GM21529 (cell line): ENCODE results near the gene SF3B2.
"Not testable (repeated sequence)": the region's sequence is repeated elsewhere in the genome, so short reads cannot be mapped to it uniquely, and the experiment has no call there.

Experiments
- ATAC-seq: cut with Tn5 transposase; IDR thresholded peaks from one replicate; pipeline ENCODE4 v1.9.1; 2021; ENCODE audit not compliant: unreplicated experiment

Gene SF3B2

GRCh38 chr11:66071381-66071801 is 19.2 kb downstream of the SF3B2 start:
- ATAC-seq, result no peak

GRCh38 chr11:66072081-66072480 is 19.9 kb downstream of the SF3B2 start:
- ATAC-seq, result no peak

- no peak for ATAC-seq
Observed at GRCh38 chr11:66072518-66072917, 20.4 kb downstream of the SF3B2 start.

GRCh38 chr11:66073669-66074068 is 21.5 kb downstream of the SF3B2 start:
- no peak for ATAC-seq

- no peak for ATAC-seq
Observed at GRCh38 chr11:66075273-66075672, 23.1 kb downstream of the SF3B2 start.

- ATAC-seq, result no peak
Observed at GRCh38 chr11:66076561-66076960, 24.4 kb downstream of the SF3B2 start.

- ATAC-seq, result no peak
Observed at GRCh38 chr11:66077927-66078326, 25.8 kb downstream of the SF3B2 start.

- ATAC-seq, result not testable (repeated sequence)
Observed at GRCh38 chr11:66078949-66079348, 26.8 kb downstream of the SF3B2 start.

GRCh38 chr11:66080055-66080817 is 28.1 kb downstream of the SF3B2 start:
- ATAC-seq, result no peak

GRCh38 chr11:66081505-66081904 is 29.3 kb downstream of the SF3B2 start:
- peak; percentile 77 for ATAC-seq

GRCh38 chr11:66082946-66083698 is 31.0 kb downstream of the SF3B2 start:
- ATAC-seq, result no peak

- no peak for ATAC-seq
Observed at GRCh38 chr11:66083767-66084166, 31.6 kb downstream of the SF3B2 start.

- no peak for ATAC-seq
Observed at GRCh38 chr11:66084821-66085475, 32.8 kb downstream of the SF3B2 start.

GRCh38 chr11:66087148-66087908 is 35.2 kb downstream of the SF3B2 start:
- ATAC-seq, result no peak

- no peak for ATAC-seq
Observed at GRCh38 chr11:66089067-66089466, 36.9 kb downstream of the SF3B2 start.

GRCh38 chr11:66090288-66090687 is 38.1 kb downstream of the SF3B2 start:
- no peak for ATAC-seq

GRCh38 chr11:66092125-66092524 is 40.0 kb downstream of the SF3B2 start:
- ATAC-seq, result not testable (repeated sequence)

- ATAC-seq, result not testable (repeated sequence)
Observed at GRCh38 chr11:66099746-66100145, 47.6 kb downstream of the SF3B2 start.

- ATAC-seq, result peak; percentile 80
Observed at GRCh38 chr11:66100272-66101065, 48.3 kb downstream of the SF3B2 start.

- ATAC-seq, result no peak
Observed at GRCh38 chr11:66101066-66101464, 48.9 kb downstream of the SF3B2 start.
